SJSA1 (cell line): ENCODE data around the gene PLB1. TPM values are rescaled to one million over a fixed set of nuclear protein-coding genes. Genes with fewer than 3 reads are reported as not detected.

Experiments used
- DNase-seq, 2 experiments: peaks; one replicate each; pipeline ENCODE4 v3.0.0-alpha.2; 2015 to 2020; ENCODE audit warnings: low spot score in 2 of 2, low read depth in 1 of 2
- H3K27ac ChIP-seq: fragments of 250-450 bp; sonication (Bioruptor Pico); 2 replicates; pipeline ENCODE4 v1.5.1; 2020; ENCODE audit warnings: mild to moderate bottlenecking, moderate library complexity
- H3K27me3 ChIP-seq: fragments of 250-450 bp; sonication (Bioruptor Pico); replicated peaks from 2 replicates; pipeline ENCODE4 v1.5.1; 2020; ENCODE audit warnings: mild to moderate bottlenecking, moderate library complexity
- H3K36me3 ChIP-seq: fragments of 250-450 bp; sonication (Bioruptor Pico); 2 replicates; pipeline ENCODE4 v1.5.1; 2020; ENCODE audit warnings: mild to moderate bottlenecking
- H3K4me1 ChIP-seq: fragments of 250-450 bp; sonication (Bioruptor Pico); replicated peaks from 2 replicates; pipeline ENCODE4 v1.6.1; 2021; ENCODE audit warnings: mild to moderate bottlenecking
- H3K4me3 ChIP-seq: fragments of 250-450 bp; sonication (Bioruptor Pico); 2 replicates; pipeline ENCODE4 v1.5.1; 2020; ENCODE audit warnings: mild to moderate bottlenecking
- H3K9me3 ChIP-seq: fragments of 250-450 bp; sonication (Bioruptor Pico); replicated peaks from 2 replicates; pipeline ENCODE4 v1.5.1; 2020; ENCODE audit warnings: mild to moderate bottlenecking
- total RNA-seq: library from RNA; depleted of rRNA; stranded (reverse); fragments of >200 nt; shearing (Covaris generic); gene quantifications from 2 replicates; pipeline ENCODE4 v1.2.3, GENCODE V29; 2014

The PLB1 gene
- total RNA-seq, 1 experiment from 2014 or later = 4.6 TPM

DNA sequence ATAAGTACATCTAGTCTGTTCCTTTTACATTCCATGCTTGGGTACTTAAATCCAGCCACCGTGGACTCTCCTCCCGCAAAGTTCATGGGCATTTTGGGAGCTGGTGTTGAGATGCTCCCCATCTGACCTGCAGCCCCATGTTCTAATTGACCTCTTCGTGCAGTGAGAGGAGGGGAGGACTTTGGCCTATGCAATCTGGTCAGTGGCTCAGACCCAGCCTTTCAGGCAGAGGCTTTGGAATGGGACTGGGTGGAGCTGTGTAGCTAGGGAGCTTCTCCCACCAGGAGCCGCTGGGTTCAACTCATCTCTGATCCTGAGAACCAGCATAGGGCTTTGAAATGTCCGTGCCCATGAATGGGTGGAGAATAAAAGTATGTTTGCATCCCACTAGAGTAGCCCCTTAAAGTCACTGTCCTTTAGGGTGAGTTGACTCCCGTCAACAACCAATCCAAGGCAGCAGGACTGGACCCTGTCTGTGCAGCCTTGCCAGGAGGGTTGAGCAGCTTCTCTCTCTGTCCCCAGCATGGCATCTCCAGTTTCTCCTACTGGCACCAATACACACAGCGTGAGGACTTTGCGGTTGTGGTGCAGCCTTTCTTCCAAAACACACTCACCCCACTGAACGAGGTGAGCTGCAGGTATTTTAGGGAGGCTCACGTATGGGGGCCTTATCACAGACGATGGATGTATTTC, 135.8 kb downstream of the PLB1 start:
- Histone ChIP-seq H3K36me3 (no peaks in the 10 kb centered on the region), H3K27ac (no peak overlapping the region), H3K27me3 (no peaks in the 10 kb centered on the region), H3K9me3 (no peaks in the 10 kb centered on the region), H3K4me1 (peaks cover 6% of the 10 kb centered on the region; the same call in 1 of the 2 replicates), H3K4me3 (no peak overlapping the region)
- DNase-seq = no peak

DNA sequence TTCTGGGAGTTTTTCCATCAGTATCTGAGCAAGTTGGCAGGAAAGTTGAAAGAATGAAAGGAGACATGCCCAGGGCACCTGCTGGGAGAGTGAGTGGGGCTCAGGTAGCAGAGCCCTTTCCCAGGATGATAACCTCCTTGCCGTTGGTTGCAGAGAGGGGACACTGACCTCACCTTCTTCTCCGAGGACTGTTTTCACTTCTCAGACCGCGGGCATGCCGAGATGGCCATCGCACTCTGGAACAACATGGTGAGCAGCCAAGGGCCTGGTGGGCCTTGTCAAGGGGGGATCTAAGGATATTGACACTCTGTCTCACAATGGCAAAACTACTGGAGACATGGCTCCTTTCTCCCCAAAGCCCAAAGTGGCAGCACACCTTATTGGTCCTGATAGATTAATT, 136.9 kb downstream of the PLB1 start:
- Histone ChIP-seq H3K27me3 (no peaks in the 10 kb centered on the region), H3K4me3 (no peak overlapping the region), H3K36me3 (no peaks in the 10 kb centered on the region), H3K4me1 (peaks cover 6% of the 10 kb centered on the region; the same call in 1 of the 2 replicates), H3K9me3 (no peaks in the 10 kb centered on the region), H3K27ac (no peak overlapping the region)
- no peak for DNase-seq

DNA sequence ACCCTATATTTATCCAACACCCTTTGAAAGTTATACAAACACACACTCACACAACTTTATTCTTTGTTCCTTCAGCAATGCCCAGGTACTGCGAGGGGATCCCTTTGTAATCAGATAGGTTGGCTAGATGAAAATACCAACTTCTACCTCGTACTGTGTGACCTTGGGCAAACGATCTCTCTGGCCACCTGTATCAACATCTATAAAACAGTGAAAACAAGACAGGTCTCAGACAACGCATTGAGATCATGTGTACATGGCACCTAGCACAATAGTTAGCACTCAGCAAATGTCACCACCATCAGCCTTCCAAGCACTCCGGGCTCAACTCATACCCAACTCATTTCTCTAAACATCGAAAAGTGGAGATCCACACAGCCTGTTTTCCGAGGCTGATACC, 137.3 kb downstream of the PLB1 start:
- Histone ChIP-seq H3K27me3 (no peaks in the 10 kb centered on the region), H3K9me3 (no peaks in the 10 kb centered on the region), H3K27ac (no peak overlapping the region), H3K4me3 (no peak overlapping the region), H3K36me3 (no peaks in the 10 kb centered on the region), H3K4me1 (peaks cover 6% of the 10 kb centered on the region; the same call in 1 of the 2 replicates)
- DNase-seq = no peak

DNA sequence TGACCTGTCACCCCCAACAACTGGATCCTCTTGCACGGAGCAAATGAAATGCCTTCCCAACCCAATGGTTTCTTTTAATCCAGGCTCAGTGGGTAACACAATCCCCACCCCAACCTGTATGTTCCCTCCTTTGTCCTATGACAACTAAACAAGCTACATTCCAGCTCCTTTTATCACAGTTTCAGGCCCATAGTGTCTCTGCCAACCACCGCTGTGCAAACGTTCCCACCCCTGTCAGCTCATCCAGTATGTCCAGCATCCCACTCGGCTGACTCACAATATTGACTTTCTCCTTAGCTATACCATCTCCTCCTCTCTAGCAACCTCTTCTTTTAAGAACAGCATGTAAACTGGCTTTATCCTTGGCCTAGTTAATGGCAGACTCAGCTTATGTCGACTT, 137.9 kb downstream of the PLB1 start:
- peak in 1 of 2 experiments; percentile 35 for DNase-seq

DNA sequence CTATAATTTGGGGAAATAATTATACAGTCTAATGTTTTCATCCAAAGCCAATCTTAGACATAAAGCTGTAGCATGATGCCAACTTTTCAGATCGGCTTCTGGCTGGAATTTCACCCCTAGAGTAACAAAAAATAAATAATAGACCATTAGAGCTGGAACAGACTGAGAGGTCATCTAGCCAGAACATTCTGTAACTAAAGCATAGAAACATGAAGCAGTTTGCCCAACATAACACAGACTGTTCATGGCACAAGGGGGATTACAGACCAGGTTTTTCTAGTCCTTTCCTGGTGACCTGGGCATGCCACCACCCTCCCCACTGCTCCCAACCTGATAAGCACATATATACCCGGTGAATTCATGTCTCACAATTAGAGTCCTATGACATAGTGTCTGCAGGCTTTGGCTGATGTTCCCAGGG, 139.3 kb downstream of the PLB1 start:
- H3K27ac ChIP-seq = no peak overlapping the region
- H3K9me3 ChIP-seq = no peaks in the 10 kb centered on the region
- H3K4me3 ChIP-seq = no peak overlapping the region
- no peaks in the 10 kb centered on the region for H3K27me3 ChIP-seq
- no peaks in the 10 kb centered on the region for H3K36me3 ChIP-seq
- peaks cover 6% of the 10 kb centered on the region; the same call in 1 of the 2 replicates for H3K4me1 ChIP-seq
- DNase-seq = no peak

More for the DNA sequence above, 137.9 kb downstream of the PLB1 start:
- Histone ChIP-seq H3K36me3 (no peaks in the 10 kb centered on the region), H3K4me1 (peaks cover 6% of the 10 kb centered on the region; the same call in 1 of the 2 replicates), H3K4me3 (no peak overlapping the region), H3K27ac (no peak overlapping the region), H3K9me3 (no peaks in the 10 kb centered on the region), H3K27me3 (no peaks in the 10 kb centered on the region)

DNA sequence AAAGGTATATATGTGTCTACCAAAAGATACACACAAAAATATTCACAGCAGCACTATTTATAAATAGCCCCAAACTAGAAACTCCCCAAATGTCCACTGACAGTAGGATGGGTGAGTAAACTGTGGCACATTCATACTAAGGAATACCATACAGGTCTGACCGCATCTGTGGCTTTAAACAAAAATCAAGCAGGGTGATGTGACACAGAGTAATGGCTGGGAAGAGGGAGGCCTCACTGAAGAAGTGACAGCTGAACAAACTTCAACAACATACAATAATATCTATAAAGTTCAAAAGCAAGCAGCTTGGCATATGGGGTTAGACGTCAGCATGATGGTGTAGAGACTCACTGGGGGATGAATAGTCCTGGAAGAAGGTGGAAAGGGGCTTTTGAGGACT, 140.6 kb downstream of the PLB1 start:
- no peak for DNase-seq

DNA sequence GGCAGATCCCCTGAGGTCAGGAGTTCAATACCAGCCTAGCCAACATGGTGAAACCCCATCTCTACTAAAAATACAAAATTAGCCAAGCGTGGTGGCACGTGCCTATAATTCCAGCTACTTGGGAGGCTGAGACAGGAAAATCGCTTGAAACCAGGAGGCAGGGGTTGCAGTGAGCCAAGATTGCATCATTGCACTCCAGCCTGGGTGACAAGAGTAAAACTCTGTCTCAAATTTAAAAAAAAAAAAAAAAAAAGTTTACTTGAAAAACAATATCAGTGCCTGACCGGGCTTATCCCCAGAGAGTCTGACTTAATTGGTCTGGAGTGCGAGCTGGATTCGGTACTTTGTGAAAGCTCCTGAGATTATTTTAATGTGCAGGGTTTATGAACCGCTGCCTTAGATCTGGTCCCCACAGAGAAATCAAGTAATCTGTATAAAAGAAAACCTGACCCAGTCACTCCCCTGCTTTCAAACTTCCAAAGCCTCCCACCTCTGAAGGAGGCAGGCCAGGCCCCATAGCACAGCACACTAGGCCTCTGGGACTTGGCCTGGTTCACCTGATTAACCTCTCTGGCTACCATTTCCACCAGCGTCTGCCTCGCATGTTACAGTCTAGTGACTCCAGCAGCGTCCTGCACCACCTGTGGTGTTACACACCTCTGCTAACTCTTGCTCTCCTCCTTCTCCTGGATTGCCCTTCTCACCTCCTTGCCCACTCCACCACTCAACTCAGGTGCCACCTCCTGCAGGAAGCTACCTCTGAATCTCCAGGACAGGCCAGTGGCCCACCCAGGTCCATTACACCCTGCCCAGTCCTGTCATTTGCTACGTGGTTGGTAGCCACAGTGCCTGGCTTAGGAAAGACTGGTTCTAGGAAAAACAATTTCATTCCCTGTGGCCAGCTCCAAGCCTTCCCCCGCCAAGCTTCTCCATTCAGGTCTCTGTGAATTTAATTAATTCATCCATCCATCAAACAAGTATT, 141.5 kb downstream of the PLB1 start:
- Histone ChIP-seq H3K4me1 (peaks cover 6% of the 10 kb centered on the region; the same call in 1 of the 2 replicates), H3K27ac (no peak overlapping the region), H3K27me3 (no peaks in the 10 kb centered on the region), H3K4me3 (no peak overlapping the region), H3K36me3 (no peaks in the 10 kb centered on the region), H3K9me3 (no peaks in the 10 kb centered on the region)
- DNase-seq = no peak

More for the DNA sequence above, 140.6 kb downstream of the PLB1 start:
- H3K36me3 ChIP-seq = no peaks in the 10 kb centered on the region
- H3K4me3 ChIP-seq = no peak overlapping the region
- no peak overlapping the region for H3K27ac ChIP-seq
- H3K4me1 ChIP-seq = peaks cover 6% of the 10 kb centered on the region; the same call in 1 of the 2 replicates
- no peaks in the 10 kb centered on the region for H3K27me3 ChIP-seq
- H3K9me3 ChIP-seq = no peaks in the 10 kb centered on the region

DNA sequence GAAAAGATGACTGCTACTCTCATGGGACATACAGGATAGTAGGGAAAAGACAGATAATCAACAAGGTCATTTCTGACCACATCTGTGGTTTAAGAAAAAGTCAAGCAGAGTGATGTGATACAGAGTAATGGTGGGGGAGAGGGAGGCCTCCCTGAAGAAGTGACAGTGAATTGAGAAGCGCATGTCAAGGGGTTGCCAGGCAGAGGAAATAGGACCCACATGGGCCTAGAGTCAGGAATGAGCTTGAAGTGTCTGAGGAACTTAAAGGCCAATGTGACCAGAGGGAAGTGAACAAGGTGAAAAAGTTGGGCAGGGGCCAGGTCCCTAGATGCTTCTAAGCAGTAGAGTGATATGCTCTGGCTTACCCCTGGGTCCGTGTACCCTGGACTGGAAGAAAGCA, 142.2 kb downstream of the PLB1 start:
- no peaks in the 10 kb centered on the region for H3K27me3 ChIP-seq
- no peak for DNase-seq
- H3K36me3 ChIP-seq = no peaks in the 10 kb centered on the region
- H3K4me3 ChIP-seq = no peak overlapping the region
- H3K9me3 ChIP-seq = no peaks in the 10 kb centered on the region
- H3K4me1 ChIP-seq = peaks cover 6% of the 10 kb centered on the region; the same call in 1 of the 2 replicates
- H3K27ac ChIP-seq = no peak overlapping the region

DNA sequence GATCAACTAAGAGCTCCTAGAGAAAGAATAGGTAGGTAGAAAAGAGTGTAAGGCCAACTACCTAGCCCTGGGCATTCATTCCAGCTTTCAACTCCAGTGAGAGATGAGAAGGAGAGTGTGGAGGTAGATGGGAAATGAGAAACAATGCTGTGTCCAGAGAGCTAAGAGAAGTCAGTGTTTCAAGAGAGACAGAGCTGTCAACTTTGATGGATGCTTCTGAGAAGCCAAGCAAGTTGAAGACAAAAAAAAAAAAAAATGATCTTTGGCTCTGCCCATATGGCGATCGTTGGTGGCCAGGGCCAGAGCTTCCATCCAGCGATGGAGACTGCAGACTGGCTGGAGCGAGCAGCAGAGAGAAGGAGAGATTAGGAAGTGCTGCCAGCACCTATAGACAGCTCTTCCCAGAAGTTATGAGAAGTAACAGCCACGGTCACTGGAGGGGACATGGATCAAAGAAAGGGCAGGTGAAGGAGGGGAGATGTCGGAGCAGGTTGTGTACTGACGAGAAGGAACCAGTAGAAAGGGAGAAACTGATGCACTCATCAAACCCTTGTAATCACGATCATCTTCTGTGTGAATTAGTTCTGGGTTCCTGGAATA, 143.3 kb downstream of the PLB1 start:
- no peak overlapping the region for H3K4me3 ChIP-seq
- no peaks in the 10 kb centered on the region for H3K27me3 ChIP-seq
- H3K9me3 ChIP-seq = no peaks in the 10 kb centered on the region
- H3K36me3 ChIP-seq = no peaks in the 10 kb centered on the region
- DNase-seq = no peak
- H3K27ac ChIP-seq = no peak overlapping the region
- peaks cover 10% of the 10 kb centered on the region for H3K4me1 ChIP-seq

DNA sequence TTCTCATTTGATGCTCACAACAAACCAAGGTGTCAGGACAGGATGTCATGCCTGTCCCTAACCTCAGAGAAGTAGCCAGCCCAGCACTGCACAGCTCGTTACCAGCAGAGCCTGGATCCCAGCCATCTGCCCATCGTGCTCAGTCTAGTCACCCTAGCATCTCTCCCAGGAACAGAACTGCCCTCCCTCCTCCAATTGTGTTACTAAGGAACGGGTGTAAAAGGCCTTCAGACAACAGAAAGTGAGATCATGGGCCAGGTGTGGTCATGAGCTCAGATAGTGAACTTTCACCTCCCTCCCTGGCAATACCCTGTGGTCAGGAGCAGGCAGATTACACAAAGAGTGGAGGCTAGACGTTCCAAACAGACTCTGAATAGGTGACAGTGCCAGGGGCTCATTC, 144.0 kb downstream of the PLB1 start:
- no peak overlapping the region for H3K27ac ChIP-seq
- no peaks in the 10 kb centered on the region for H3K9me3 ChIP-seq
- DNase-seq = no peak
- no peaks in the 10 kb centered on the region for H3K36me3 ChIP-seq
- H3K27me3 ChIP-seq = no peaks in the 10 kb centered on the region
- H3K4me3 ChIP-seq = no peak overlapping the region
- H3K4me1 ChIP-seq = peaks cover 16% of the 10 kb centered on the region

DNA sequence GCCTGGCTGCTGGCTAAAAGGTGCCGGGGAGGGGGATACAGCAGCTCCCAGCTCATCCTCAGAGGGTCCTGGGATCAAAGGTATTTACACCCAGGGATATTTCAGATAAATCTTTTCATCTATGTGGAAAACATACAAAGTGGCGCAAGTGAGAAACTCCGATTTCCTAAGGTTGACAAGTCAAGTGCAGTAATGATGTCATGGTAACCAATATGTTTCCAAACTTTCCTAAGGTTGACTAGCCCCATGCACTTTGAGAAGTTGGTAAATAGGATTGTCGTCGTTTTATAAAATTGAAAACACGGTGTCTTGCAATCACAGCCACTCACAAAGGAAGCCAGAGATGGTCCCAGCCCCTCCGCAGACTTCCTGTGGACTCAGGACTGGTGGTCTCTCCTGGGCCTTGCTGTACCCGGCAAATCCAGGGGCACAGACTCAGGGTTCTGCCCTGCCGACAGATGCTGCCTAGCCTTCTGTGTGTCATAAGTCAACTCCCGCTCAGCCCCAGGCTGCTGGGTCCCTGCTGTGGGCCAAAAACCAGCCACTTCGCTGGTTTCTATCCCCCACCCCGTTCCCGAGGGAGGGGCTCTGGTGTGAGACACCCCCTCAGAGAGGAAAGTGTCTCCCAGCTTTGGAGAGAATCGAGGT, 144.5 kb downstream of the PLB1 start:
- no peaks in the 10 kb centered on the region for H3K9me3 ChIP-seq

DNA sequence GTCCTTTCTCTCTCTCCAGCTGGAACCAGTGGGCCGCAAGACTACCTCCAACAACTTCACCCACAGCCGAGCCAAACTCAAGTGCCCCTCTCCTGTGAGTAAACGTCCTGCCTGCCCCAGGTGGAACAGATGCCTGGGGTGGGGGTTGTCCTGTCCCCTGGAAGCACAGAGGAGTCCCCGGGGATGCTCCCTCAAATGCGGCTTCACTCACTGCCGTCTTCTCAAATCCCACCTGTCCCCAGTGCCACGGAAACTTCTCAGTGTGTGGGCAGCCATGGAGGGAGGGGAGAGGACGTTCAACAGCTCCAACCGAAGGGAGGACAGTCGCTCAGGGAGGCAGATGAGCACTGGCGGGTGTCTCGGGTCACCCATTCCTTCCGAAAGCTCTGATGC, 145.0 kb downstream of the PLB1 start:
- Histone ChIP-seq H3K27me3 (no peaks in the 10 kb centered on the region), H3K36me3 (no peaks in the 10 kb centered on the region), H3K4me1 (peaks cover 22% of the 10 kb centered on the region), H3K4me3 (no peak overlapping the region), H3K9me3 (no peaks in the 10 kb centered on the region), H3K27ac (no peak overlapping the region)
- no peak for DNase-seq

More for the DNA sequence above, 144.5 kb downstream of the PLB1 start:
- H3K36me3 ChIP-seq = no peaks in the 10 kb centered on the region
- H3K4me3 ChIP-seq = no peak overlapping the region
- no peak overlapping the region for H3K27ac ChIP-seq
- H3K27me3 ChIP-seq = no peaks in the 10 kb centered on the region
- peaks cover 22% of the 10 kb centered on the region for H3K4me1 ChIP-seq
- DNase-seq = no peak

DNA sequence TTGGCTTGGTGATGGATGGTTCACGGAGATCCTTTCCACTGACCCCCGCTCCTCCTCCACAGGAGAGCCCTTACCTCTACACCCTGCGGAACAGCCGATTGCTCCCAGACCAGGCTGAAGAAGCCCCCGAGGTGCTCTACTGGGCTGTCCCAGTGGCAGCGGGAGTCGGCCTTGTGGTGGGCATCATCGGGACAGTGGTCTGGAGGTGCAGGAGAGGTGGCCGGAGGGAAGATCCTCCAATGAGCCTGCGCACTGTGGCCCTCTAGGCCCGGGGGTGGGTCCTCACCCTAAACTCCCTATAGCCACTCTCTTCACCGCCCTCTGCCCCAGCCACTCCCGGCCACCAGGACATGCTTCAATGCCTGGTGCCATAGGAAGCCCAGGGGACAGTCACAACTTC, 146.9 kb downstream of the PLB1 start:
- H3K4me1 ChIP-seq = peaks cover 25% of the 10 kb centered on the region

More for the DNA sequence above, 146.9 kb downstream of the PLB1 start:
- H3K9me3 ChIP-seq = no peaks in the 10 kb centered on the region
- DNase-seq = no peak
- no peaks in the 10 kb centered on the region for H3K27me3 ChIP-seq
- no peak overlapping the region for H3K27ac ChIP-seq
- no peak overlapping the region for H3K4me3 ChIP-seq
- no peaks in the 10 kb centered on the region for H3K36me3 ChIP-seq
